GM19372 (cell line): ENCODE data around the gene OR52N1.

Source experiments
- ATAC-seq: cut with Tn5 transposase; IDR thresholded peaks from one replicate; pipeline ENCODE4 v1.9.1; 2021; ENCODE audit warnings: mild to moderate bottlenecking, low read depth, moderate library complexity; ENCODE audit not compliant: unreplicated experiment

The OR52N1 gene

GRCh38 chr11:5791165-5791564 lies at the start of gene OR52N1:
Gene OR52N1, minus strand, starts transcription at chr11:5791265. Its CDS starts 2,449 bp downstream, at chr11:5788816.
- no peak for ATAC-seq

DNA sequence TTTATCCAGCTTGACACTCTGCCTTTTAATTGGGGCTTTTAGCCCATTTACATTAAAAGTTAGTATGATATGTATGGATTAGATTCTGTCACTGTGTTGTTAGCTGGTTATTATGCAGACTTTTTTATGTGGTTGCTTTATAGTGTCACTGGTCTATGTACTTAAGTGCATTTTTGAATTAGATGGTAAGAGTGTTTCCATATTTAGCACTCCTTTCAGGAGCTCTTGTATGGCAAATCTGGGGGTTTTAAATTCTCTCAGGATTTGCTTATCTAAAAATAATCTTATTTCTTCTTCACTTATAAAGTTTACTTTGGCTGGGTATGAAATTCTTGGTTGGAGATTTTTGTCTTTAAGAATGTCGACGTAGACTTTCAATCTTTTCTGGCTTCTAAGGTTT lies 46.6 kb upstream of the OR52N1 start:
- no peak for ATAC-seq

DNA sequence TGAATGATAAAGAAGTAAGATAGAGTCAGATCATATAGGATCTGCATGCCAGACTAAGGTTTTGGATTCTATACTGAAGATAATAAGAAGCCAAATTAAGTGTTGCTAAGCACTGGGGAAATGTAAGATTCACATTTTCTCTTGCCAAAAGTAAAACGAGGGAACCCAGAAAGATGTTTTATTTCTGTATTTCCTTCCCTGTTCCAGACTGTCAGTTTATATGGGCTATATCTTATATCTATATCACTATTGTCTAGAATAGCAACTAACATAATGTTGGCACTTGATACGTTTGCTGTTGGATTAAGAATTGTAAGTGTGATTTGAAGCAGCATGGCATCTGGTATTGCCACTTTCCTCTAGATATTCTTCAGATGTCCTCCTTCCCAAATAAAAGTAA lies 42.4 kb upstream of the OR52N1 start:
- no peak for ATAC-seq

DNA sequence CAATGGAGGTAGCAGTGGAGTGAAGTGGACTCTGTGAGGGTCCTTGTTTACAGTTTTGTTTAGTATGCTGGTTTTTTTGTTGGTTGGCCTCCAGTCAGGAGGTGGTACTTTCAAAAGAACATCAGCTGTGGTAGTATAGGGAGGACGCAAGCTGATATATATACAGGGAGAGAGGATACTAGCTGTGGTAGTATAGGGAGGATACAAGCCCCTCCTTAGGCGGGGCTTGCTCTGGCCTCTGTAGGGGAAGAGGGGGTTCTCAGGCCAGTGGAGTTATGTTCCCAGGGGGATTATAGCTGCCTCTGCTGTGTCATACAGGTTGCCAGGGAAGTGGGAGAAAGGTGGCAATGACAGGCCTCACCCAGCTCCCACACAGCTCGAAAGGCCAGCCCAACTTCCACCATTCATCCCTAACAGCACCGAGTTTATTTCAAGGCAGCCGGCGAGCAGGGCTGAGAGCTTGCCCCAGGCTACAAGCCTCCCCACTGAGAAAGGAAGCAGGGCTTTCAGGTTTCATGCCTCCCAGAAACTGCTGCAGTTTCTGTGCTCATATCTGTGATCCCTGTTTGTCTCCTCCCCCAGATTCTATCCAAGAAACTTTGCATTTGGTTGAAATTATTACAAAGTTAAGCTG lies 40.2 kb upstream of the OR52N1 start:
- ATAC-seq: no peak

GRCh38 chr11:5818245-5818886 lies 27.3 kb upstream of the OR52N1 start:
- ATAC-seq: peak; percentile 51

GRCh38 chr11:5815534-5815933 lies 24.5 kb upstream of the OR52N1 start:
- no peak for ATAC-seq

- no peak for ATAC-seq
These were observed 19.1 kb upstream of the OR52N1 start for GRCh38 chr11:5809905-5810795.

DNA sequence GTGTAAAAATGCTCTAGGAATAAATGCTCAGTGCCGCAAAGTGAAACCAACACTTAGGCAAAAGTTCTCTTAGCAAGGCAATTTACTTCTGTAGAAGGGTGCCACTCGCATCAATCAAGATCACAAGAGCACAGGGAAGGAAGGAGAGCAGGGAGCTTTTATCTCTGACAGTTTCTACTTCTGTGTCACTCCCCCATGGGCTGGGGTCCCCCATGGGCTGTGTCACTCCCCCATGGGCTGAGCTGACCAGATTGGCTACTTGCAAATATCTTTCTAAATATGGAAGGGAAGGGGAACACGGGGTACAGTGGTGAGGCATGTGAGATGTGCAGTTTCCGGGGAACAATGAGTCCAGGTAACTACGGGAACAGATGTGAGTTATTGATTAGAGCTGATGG lies 18.1 kb upstream of the OR52N1 start:
- ATAC-seq: no peak

DNA sequence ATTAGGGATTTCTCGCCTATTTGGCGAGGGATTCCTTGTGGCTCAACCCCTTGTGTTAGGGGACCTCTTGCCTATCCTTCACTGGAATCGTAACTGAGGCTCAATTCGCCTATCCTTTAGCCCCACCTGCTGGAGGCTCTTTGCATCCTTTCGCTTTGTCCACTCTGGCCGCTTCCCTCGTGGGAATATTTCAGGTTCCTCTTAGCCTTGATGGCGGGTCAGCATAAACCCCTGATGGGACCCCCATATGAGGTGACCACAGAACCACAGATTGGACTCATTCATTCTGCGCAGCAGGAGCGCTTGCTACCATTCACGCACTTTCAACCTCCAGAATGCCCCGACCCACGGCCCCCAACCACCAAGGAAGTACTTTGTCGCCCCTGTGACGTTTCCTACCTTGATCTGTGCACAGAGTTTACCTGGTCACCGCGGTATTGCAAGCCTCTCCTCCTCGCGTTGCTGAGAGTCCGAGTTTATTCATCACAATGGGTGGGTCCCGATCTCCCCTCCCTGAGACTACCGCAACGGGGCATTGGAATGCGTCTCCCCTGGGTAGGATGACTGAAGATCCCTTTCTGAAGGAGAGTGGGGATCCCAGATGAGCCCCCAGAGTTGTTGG lies 17.5 kb upstream of the OR52N1 start, which contains the start of gene OR52N2:
Gene OR52N2 (plus strand): TSS at position 425 of the 622 bp plus-strand sequence. CDS start 11,412 bp downstream, outside the sequence.
- ATAC-seq: peak; percentile 94

GRCh38 chr11:5807580-5807979 lies 16.5 kb upstream of the OR52N1 start:
- ATAC-seq: no peak

DNA sequence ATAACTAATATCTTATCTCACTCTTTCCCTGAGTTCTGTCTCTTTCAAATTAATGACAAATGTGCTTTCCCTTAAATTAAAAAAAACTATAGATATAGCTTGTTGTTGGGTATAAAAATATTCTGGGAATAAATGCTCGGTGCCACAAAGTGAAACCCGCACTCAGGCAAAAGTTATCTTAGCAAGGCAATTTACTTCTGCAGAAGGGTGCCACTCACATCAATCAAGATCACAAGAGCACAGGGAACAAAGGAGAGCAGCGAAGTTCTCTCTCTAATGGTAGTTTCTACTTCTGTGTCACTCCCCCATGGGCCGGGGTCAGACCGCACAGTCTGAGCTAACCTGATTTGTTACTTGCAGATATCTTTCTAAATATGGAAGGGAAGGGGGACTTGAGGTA lies 12.9 kb upstream of the OR52N1 start:
- ATAC-seq: no peak

GRCh38 chr11:5796541-5796940 lies 5.5 kb upstream of the OR52N1 start:
- no peak for ATAC-seq

GRCh38 chr11:5783255-5783654 lies 7.8 kb downstream of the OR52N1 start, which contains the start of gene OR52N5:
Gene OR52N5, minus strand, starts transcription at chr11:5783355. Its CDS starts 4,721 bp downstream, at chr11:5778634.
- ATAC-seq: no peak

- no peak for ATAC-seq
These were observed 24.0 kb downstream of the OR52N1 start for GRCh38 chr11:5767056-5767455.

GRCh38 chr11:5753943-5754342 lies 37.1 kb downstream of the OR52N1 start, which contains the start of gene OR52N4:
Gene OR52N4, plus strand, starts transcription at chr11:5754243. Its CDS starts 498 bp downstream, at chr11:5754741.
- ATAC-seq: no peak

- ATAC-seq: no peak
These were observed 41.2 kb downstream of the OR52N1 start for GRCh38 chr11:5749836-5750235.

DNA sequence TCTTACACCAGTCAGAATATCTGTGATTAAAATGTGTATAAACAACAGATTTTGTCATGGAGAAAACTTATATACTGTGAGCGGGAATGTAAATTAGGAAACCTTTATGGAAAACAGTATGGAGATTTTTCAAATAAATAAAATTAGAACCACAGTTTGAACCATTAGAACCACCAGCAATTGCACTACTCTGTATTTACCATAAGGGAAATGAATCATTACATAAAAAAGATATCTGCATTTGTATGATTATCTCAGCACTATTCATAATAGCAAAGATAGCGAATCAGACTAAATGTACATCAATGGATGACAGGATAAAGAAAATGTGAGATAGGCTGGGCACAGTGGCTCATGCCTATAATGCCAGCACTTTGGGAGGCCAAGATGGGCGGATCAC lies 44.5 kb downstream of the OR52N1 start:
- no peak for ATAC-seq

DNA sequence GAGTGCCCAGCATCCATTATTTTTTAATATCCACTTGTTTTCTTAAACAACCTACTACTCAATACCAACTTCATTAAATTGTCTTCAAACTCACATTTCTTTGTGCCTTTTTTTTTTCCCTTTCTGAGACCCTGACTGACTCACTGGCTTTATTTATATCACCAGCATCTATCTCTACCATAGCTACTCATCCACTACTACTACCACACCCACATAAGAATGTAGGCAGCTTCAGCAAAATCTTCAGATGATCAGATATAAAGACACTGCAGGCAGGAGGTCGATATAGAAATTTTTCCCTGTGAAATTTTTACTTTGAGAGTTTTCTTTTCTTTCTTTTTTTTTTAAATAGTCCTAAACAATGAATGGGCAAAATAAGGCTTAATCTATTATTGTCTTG lies 52.6 kb downstream of the OR52N1 start:
- ATAC-seq: no peak

DNA sequence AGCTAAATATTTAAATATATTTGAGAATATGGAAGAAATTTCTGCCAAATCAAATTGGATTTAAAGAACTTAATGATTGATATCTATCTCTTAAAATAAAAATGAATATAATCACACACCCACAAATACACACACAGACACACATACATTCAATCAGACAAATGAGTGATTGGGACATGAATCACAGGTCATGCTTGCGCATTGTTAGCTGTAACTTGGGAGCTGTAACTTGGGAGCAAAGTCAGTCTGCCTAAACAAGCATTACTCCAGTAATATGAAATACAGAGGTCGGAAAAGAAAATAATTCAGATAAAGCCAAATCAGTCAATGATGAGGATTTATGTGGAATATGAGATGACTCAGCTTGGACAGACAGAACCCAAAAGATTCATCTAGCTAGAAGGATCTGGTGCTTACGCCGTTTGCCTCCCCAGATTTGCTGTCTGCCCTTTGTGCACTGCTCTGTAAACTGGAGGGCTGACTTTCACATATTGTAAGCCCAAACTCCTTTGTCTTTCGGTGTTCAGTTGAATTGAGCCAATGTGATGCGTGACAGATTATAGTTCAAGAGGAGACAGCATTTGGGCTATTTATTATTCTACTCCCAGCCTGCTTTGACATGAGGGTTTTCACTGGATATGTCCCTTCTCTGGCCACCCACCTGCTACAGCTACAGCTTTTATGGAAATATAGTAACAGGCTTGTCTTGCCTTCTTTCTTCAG lies 53.2 kb downstream of the OR52N1 start:
- no peak for ATAC-seq

GRCh38 chr11:5737091-5737490 lies 54.0 kb downstream of the OR52N1 start:
- no peak for ATAC-seq
